ENCODE data around the gene FNDC5.
A peak's percentile ranks its signal among the peaks of the same experiment; 100 is the strongest.

Gene FNDC5

GRCh38 chr1:32817159-32817814, 53.4 kb downstream of the FNDC5 start, which contains the start of the genes S100PBP and YARS1:
Gene S100PBP, plus strand, starts transcription at chr1:32817653. Its CDS starts 8,447 bp downstream, at chr1:32826100.
Gene YARS1, minus strand, starts transcription at chr1:32817358. Its CDS starts 114 bp downstream, at chr1:32817244.
- peak; percentile 69 to 100 (median 99) for DNase-seq

GRCh38 chr1:32816676-32817158, 54.0 kb downstream of the FNDC5 start:
- peak in 7 of 51 donors; percentile 38 to 59 (median 44) for DNase-seq

- DNase-seq: no peak
Observed at GRCh38 chr1:32813941-32814739, 56.6 kb downstream of the FNDC5 start.

Data from hypothalamus (tissue), 51 donors.